NCI-H774 (cell line): ENCODE data around the gene PANK2.
"Not testable (repeated sequence)": the region's sequence is repeated elsewhere in the genome, so short reads cannot be mapped to it uniquely, and the experiment has no call there.

Experiments
- DNase-seq: peaks from one replicate; lab custom pipeline; 2025; lab: John Stamatoyannopoulos, UW

The PANK2 gene

GRCh38 chr20:3901706-3902440, 12.7 kb downstream of the PANK2 start:
- DNase-seq: no peak

- no peak for DNase-seq
Measured at GRCh38 chr20:3902446-3902845, 13.3 kb downstream of the PANK2 start.

GRCh38 chr20:3904224-3904623, 15.0 kb downstream of the PANK2 start:
- DNase-seq: no peak

GRCh38 chr20:3904857-3905256, 15.7 kb downstream of the PANK2 start:
- no peak for DNase-seq

GRCh38 chr20:3906744-3907721, 17.8 kb downstream of the PANK2 start:
- not testable (repeated sequence) for DNase-seq

- DNase-seq: no peak
Measured at GRCh38 chr20:3908667-3909066, 19.5 kb downstream of the PANK2 start.

- DNase-seq: no peak
Measured at GRCh38 chr20:3909952-3910366, 20.8 kb downstream of the PANK2 start.

GRCh38 chr20:3910853-3911252, 21.7 kb downstream of the PANK2 start:
- no peak for DNase-seq

GRCh38 chr20:3911956-3912355, 22.8 kb downstream of the PANK2 start:
- DNase-seq: peak; percentile 34

- no peak for DNase-seq
Measured at GRCh38 chr20:3914446-3914845, 25.3 kb downstream of the PANK2 start.

GRCh38 chr20:3915691-3916090, 26.5 kb downstream of the PANK2 start:
- no peak for DNase-seq

GRCh38 chr20:3916364-3916763, 27.2 kb downstream of the PANK2 start:
- no peak for DNase-seq

GRCh38 chr20:3919352-3919751, 30.2 kb downstream of the PANK2 start:
- DNase-seq: no peak

GRCh38 chr20:3922223-3922982, 33.2 kb downstream of the PANK2 start:
- DNase-seq: no peak

GRCh38 chr20:3922983-3923339, 33.8 kb downstream of the PANK2 start:
- no peak for DNase-seq

GRCh38 chr20:3923818-3924217, 34.6 kb downstream of the PANK2 start:
- no peak for DNase-seq

- no peak for DNase-seq
Measured at GRCh38 chr20:3924304-3925112, 35.3 kb downstream of the PANK2 start.

- DNase-seq: no peak
Measured at GRCh38 chr20:3925113-3925695, 36.0 kb downstream of the PANK2 start.

GRCh38 chr20:3925899-3926638, 36.9 kb downstream of the PANK2 start:
- no peak for DNase-seq
